ENCODE measurements around the gene MIB1. TPM values are rescaled to one million over a fixed set of nuclear protein-coding genes. Genes with fewer than 3 reads are reported as not detected.

MIB1 gene
- total and polyA plus RNA-seq, 12 donors = 3.1 to 50.1 (median 20.7) TPM

DNA sequence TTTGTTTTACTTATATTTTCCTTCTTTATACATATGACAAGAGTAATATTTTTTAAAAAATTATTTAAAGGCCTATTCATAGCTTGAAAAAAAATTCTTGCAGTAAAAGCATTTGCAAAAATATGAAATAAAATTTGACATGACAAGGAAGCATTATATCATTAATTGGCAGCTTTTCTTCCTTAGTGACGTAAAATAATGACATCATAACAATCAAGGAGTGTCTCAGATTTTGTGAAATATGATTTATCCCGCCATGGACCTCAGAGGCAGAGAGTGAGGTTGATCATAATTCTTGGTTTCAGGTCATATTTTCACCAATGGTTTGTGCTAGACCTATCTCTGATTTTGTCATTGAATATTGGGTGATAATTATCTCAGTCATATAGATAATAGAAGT, 176.0 kb downstream of the MIB1 start:
- no peak for TF ChIP-seq POLR2A (IDR thresholded peaks at IDR 0.05)
- TF ChIP-seq, protein P1, sequence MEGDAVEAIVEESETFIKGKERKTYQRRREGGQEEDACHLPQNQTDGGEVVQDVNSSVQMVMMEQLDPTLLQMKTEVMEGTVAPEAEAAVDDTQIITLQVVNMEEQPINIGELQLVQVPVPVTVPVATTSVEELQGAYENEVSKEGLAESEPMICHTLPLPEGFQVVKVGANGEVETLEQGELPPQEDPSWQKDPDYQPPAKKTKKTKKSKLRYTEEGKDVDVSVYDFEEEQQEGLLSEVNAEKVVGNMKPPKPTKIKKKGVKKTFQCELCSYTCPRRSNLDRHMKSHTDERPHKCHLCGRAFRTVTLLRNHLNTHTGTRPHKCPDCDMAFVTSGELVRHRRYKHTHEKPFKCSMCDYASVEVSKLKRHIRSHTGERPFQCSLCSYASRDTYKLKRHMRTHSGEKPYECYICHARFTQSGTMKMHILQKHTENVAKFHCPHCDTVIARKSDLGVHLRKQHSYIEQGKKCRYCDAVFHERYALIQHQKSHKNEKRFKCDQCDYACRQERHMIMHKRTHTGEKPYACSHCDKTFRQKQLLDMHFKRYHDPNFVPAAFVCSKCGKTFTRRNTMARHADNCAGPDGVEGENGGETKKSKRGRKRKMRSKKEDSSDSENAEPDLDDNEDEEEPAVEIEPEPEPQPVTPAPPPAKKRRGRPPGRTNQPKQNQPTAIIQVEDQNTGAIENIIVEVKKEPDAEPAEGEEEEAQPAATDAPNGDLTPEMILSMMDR (IDR thresholded peaks at IDR 0.05) = no peak
- WGBS, 4 donors = 74 to 88% (median 83%) methylated on average over 2 of the region's 2 CpGs
- peaks cover 0 to 8% (median 0%) of the 10 kb centered on the region in 3 donors for H3K9me3 ChIP-seq (replicated peaks in 1 of 3)
- H3K27me3 ChIP-seq = no peaks in the 10 kb centered on the region
- H3K4me3 ChIP-seq = no peak overlapping the region
- intact Hi-C loops (cut with DNase I) = loop anchor here in 1 of 2 donors (10.0 kb wide), 1 partner anchor 248 kb away; the partner anchor contains the start of gene GATA6
- no peak for DNase-seq
- H3K27ac ChIP-seq = no peak overlapping the region
- H3K4me1 ChIP-seq (replicated peaks in 1 of 2) = no peaks in the 10 kb centered on the region
- no peaks in the 10 kb centered on the region for H3K36me3 ChIP-seq (replicated peaks in 1 of 2)

DNA sequence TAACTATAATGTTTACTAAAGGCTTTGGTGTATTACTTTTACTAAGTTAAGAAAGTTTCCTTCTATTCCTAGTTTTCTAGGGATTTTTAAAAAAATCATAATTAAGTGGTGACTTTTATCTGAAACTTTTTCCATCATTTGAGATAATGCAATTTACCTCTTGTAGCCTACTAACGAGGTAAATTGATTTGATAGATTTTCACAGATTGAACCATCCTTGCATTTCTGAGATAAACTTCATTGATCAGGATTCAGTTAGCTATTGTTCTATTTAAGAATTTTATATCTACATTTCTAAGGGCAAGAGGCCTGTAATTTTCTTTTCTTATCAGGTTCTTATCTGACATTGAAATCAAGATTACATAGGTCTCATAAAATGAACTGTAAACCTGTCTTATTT, 178.1 kb downstream of the MIB1 start:
- intact Hi-C loops (cut with DNase I) = loop anchor here in 1 of 2 donors (10.0 kb wide), 1 partner anchor 246 kb away; the partner anchor contains the start of gene GATA6
- TF ChIP-seq POLR2A (IDR thresholded peaks at IDR 0.05) = no peak
- TF ChIP-seq, protein P1 (IDR thresholded peaks at IDR 0.05) = no peak

More for the DNA sequence above, 178.1 kb downstream of the MIB1 start:
- DNase-seq = no peak
- Histone ChIP-seq H3K27ac (no peak overlapping the region), H3K36me3 (replicated peaks in 1 of 2) (no peaks in the 10 kb centered on the region), H3K4me1 (replicated peaks in 1 of 2) (no peaks in the 10 kb centered on the region), H3K9me3 (replicated peaks in 1 of 3) (peaks cover 0 to 8% (median 0%) of the 10 kb centered on the region in 3 donors), H3K4me3 (no peak overlapping the region), H3K27me3 (no peaks in the 10 kb centered on the region)
- WGBS, 4 donors = 79 to 89% (median 84%) methylated on average over 1 of the region's 1 CpG

MicroRNAs encoded within 50 kb of the gene (microRNA counts, 767-probe panel; counts per million panel counts)
- microRNA hsa-miR-1 (0 counts per million in 2 donors), microRNA hsa-miR-133a (0 counts per million in 2 donors)

Small RNA genes within 50 kb of the gene (small RNA-seq; reads per million reads assigned to genes)
- gene AC103987.3 (0 reads per million in 2 donors), gene RF00019 (0 reads per million in 2 donors), gene RF00045 (0 reads per million in 2 donors), gene RF01241 (0 reads per million in 2 donors), gene RN7SL233P (0 reads per million in 2 donors), gene RNU6-1038P (0 reads per million in 2 donors)

Other genes starting within 250 kb of the MIB1 start
- 10 to 100 TPM in 6 of 9 donors, 1 to 10 TPM in 3; 6.7 to 34.2 (median 11.5) TPM for gene ESCO1, start 140.1 kb upstream of the MIB1 start, total RNA-seq
- gene ESCO1, start 140.1 kb upstream of the MIB1 start, polyA plus RNA-seq = 10 to 100 TPM in 2 of 3 donors, 1 to 10 TPM in 1; 9.4 to 16.8 (median 13.4) TPM
- 10 to 100 TPM in 5 of 9 donors, 1 to 10 TPM in 4; 2.6 to 75.9 (median 23.8) TPM for gene SNRPD1, start 128.5 kb upstream of the MIB1 start, total RNA-seq
- 100 to 1,000 TPM in 1 of 3 donors, 10 to 100 TPM in 2; 12.2 to 104 (median 13.3) TPM for gene SNRPD1, start 128.5 kb upstream of the MIB1 start, polyA plus RNA-seq
- 10 to 100 TPM in 5 of 9 donors, 1 to 10 TPM in 4; 2.6 to 25.2 (median 10.3) TPM for gene ABHD3, start 36.0 kb upstream of the MIB1 start, total RNA-seq
- 10 to 100 TPM in 2 of 3 donors, 1 to 10 TPM in 1; 8.5 to 13.4 (median 13.1) TPM for gene ABHD3, start 36.0 kb upstream of the MIB1 start, polyA plus RNA-seq